Measurements from ENCODE around the gene CARMIL1.

DNA sequence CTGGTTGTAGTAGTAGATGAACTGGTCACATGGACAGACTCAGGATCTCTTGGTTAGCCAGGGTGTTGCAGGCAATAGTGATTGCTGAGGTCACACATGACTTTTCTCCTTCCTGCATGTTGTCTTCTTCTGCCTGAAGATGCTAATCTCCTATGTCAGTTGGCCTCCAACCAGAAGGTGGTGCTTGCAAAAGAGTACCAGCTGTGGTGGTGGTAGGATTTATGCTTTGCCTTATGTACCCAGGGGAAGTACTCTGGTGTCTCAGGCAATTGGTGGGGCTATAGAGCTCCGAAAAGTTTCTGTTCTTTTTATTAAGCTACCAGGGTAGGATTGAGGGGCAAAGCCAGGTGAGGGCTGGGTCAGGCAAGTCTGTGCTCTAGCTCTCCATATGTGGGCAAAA is 98.5 kb downstream of the CARMIL1 start:
- TF ChIP-seq, protein P1, sequence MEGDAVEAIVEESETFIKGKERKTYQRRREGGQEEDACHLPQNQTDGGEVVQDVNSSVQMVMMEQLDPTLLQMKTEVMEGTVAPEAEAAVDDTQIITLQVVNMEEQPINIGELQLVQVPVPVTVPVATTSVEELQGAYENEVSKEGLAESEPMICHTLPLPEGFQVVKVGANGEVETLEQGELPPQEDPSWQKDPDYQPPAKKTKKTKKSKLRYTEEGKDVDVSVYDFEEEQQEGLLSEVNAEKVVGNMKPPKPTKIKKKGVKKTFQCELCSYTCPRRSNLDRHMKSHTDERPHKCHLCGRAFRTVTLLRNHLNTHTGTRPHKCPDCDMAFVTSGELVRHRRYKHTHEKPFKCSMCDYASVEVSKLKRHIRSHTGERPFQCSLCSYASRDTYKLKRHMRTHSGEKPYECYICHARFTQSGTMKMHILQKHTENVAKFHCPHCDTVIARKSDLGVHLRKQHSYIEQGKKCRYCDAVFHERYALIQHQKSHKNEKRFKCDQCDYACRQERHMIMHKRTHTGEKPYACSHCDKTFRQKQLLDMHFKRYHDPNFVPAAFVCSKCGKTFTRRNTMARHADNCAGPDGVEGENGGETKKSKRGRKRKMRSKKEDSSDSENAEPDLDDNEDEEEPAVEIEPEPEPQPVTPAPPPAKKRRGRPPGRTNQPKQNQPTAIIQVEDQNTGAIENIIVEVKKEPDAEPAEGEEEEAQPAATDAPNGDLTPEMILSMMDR (conservative IDR thresholded peaks at IDR 0.05; ENCODE audit: low read length) = peak; percentile 28
- no peak for TF ChIP-seq EZH2phosphoT487 (IDR thresholded peaks at IDR 0.05; ENCODE audit: borderline replicate concordance)
